ENCODE results near the gene CLHC1. TPM values are rescaled to one million over a fixed set of nuclear protein-coding genes. Genes with fewer than 3 reads are reported as not detected.

Gene CLHC1
- total RNA-seq, 2 experiments from 2014 or later: 12.4 to 32.1 TPM

- TF ChIP-seq CTCF (conservative IDR thresholded peaks at IDR 0.05; ENCODE audit: low read length) (no peak), EZH2phosphoT487 (IDR thresholded peaks at IDR 0.05; ENCODE audit: borderline replicate concordance, low read depth, low read length) (no peak)
- POLR2A ChIA-PET: interaction anchor here (0.8 to 1.8 kb wide), 6 partner anchors 14 to 148 kb away, joined by 3 to 5 read pairs (median 4); partner anchors contain the start of gene RTN4
- DNase-seq (ENCODE audit: low spot score): peak; percentile 91
- no peaks in the 10 kb centered on the region for H4K20me1 ChIP-seq (ENCODE audit: insufficient read depth, low read length)
- no peak overlapping the region for H3K4me3 ChIP-seq (ENCODE audit: low read depth, low read length, poor library complexity, severe bottlenecking)
- peak overlapping the region; percentile 44 for H3K27ac ChIP-seq (ENCODE audit: low read depth, low read length, poor library complexity, severe bottlenecking)
- no TSS peak for BruUV-seq (replicated peaks)
- intact Hi-C loops (cut with micrococcal nuclease; ENCODE audit: unreplicated experiment): no loop called here
- no peaks in the 10 kb centered on the region for H3K36me3 ChIP-seq (ENCODE audit: insufficient read depth, low read length)
- CTCF ChIA-PET (ENCODE audit: unreplicated experiment): no interaction called here
- no peaks in the 10 kb centered on the region for H3K9me3 ChIP-seq (ENCODE audit: low read length)
- H3K9me2 ChIP-seq (ENCODE audit: insufficient read depth, low read length): no peaks in the 10 kb centered on the region
- H2AFZ ChIP-seq (ENCODE audit: low read length): peak overlapping the region; percentile 76; the same call in 1 of the 2 replicates
- H3K4me2 ChIP-seq (ENCODE audit: low read length): peak overlapping the region; percentile 52
- H3K4me1 ChIP-seq (ENCODE audit: insufficient read depth, low read length, poor library complexity, severe bottlenecking): peaks cover 32% of the 10 kb centered on the region
- no peaks in the 10 kb centered on the region for H3K79me2 ChIP-seq (ENCODE audit: insufficient read depth, low read depth, low read length)
Observed at GRCh38 chr2:55159037-55159651, 72.9 kb downstream of the CLHC1 start.

GRCh38 chr2:55158111-55158814 is 73.8 kb downstream of the CLHC1 start:
- Histone ChIP-seq H3K27ac (ENCODE audit: low read depth, low read length, poor library complexity, severe bottlenecking) (no peak overlapping the region), H3K4me1 (ENCODE audit: insufficient read depth, low read length, poor library complexity, severe bottlenecking) (peaks cover 32% of the 10 kb centered on the region), H3K79me2 (ENCODE audit: insufficient read depth, low read depth, low read length) (no peaks in the 10 kb centered on the region), H3K36me3 (ENCODE audit: insufficient read depth, low read length) (no peaks in the 10 kb centered on the region), H3K9me3 (ENCODE audit: low read length) (no peaks in the 10 kb centered on the region), H3K4me2 (ENCODE audit: low read length) (peak overlapping the region; percentile 40), H3K9me2 (ENCODE audit: insufficient read depth, low read length) (no peaks in the 10 kb centered on the region), H2AFZ (ENCODE audit: low read length) (peak overlapping the region; percentile 70; the same call in 1 of the 2 replicates), H3K4me3 (ENCODE audit: low read depth, low read length, poor library complexity, severe bottlenecking) (no peak overlapping the region), H4K20me1 (ENCODE audit: insufficient read depth, low read length) (no peaks in the 10 kb centered on the region)
- no TSS peak for BruUV-seq (replicated peaks)
- intact Hi-C loops (cut with micrococcal nuclease; ENCODE audit: unreplicated experiment): no loop called here
- POLR2A ChIA-PET: interaction anchor here (0.6 to 1.4 kb wide), 5 partner anchors 14 to 147 kb away, joined by 3 to 5 read pairs (median 3); partner anchors contain the start of gene RTN4
- CTCF ChIA-PET (ENCODE audit: unreplicated experiment): interaction anchor here (0.6 kb wide), 1 partner anchor 58 kb away, joined by 3 read pairs; no protein-coding TSS in a partner anchor
- no peak for TF ChIP-seq CTCF (conservative IDR thresholded peaks at IDR 0.05; ENCODE audit: low read length)
- TF ChIP-seq EZH2phosphoT487 (IDR thresholded peaks at IDR 0.05; ENCODE audit: borderline replicate concordance, low read depth, low read length): no peak
- DNase-seq (ENCODE audit: low spot score): peak; percentile 23

All from OCI-LY7 (cell line).